IgD-negative memory B cell (primary cell): ENCODE data around the gene ROR2. TPM values are rescaled to one million over a fixed set of nuclear protein-coding genes. Genes with fewer than 3 reads are reported as not detected.
"Not testable (repeated sequence)": the region's sequence is repeated elsewhere in the genome, so short reads cannot be mapped to it uniquely, and the experiment has no call there.

ENCODE experiments used
- H3K27ac Mint-ChIP-seq, 3 donors: one replicate each; pipeline ENCODE4 v1.8.0; 2020 to 2022; ENCODE audit warnings: mild to moderate bottlenecking in 3 of 3, mixed read lengths in 3 of 3, moderate library complexity in 1 of 3
- H3K27me3 Mint-ChIP-seq: one replicate; pipeline ENCODE4 v1.8.0; 2021; ENCODE audit warnings: mixed read lengths
- H3K36me3 Mint-ChIP-seq: one replicate; pipeline ENCODE4 v1.8.0; 2020; ENCODE audit warnings: mild to moderate bottlenecking, mixed read lengths
- H3K4me1 Mint-ChIP-seq, 3 donors: one replicate each; pipeline ENCODE4 v1.8.0; 2020 to 2022; ENCODE audit warnings: mixed read lengths in 3 of 3, mild to moderate bottlenecking in 1 of 3
- H3K4me3 Mint-ChIP-seq, 4 donors: one replicate each; pipeline ENCODE4 v1.8.0; 2020 to 2022; ENCODE audit warnings: mild to moderate bottlenecking in 4 of 4, mixed read lengths in 4 of 4, moderate library complexity in 3 of 4
- H3K9me3 Mint-ChIP-seq, 3 donors: one replicate each; pipeline ENCODE4 v1.8.0; 2020 to 2021; ENCODE audit warnings: mixed read lengths in 3 of 3, mild to moderate bottlenecking in 1 of 3
- polyA plus RNA-seq: library from polyadenylated mRNA; unstranded; fragments of 300-500 nt; fragmentation: Illumina TruSeq; gene quantifications from one replicate; pipeline ENCODE4 v1.2.3, GENCODE V29; 2021

The ROR2 gene
- polyA plus RNA-seq, 1 donor from 2014 or later, result not detected

DNA sequence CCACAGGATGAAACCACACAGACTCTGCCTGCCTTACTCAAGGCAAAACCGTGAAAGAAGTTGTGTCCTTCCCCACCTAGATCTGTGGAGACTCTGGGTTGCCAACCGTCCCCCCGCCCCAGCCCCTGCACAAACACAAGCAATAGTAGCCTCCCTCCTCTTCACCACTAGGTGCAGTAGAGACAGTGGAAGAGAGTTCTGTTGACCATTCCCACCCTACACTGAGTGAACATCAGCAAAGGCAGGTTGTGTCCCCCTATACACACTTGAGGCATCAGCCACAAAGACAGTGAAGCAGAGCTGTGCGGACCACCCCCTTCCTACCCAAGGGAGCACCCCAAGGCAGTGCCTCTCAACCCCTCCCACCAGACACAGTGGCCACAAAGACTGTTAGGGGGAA, 302.7 kb downstream of the ROR2 start:
- Mint-ChIP-seq H3K4me3 (peak overlapping the region in 1 of 4 donors; percentile 24), H3K9me3 (no peaks in the 10 kb centered on the region), H3K27ac (no peak overlapping the region)

DNA sequence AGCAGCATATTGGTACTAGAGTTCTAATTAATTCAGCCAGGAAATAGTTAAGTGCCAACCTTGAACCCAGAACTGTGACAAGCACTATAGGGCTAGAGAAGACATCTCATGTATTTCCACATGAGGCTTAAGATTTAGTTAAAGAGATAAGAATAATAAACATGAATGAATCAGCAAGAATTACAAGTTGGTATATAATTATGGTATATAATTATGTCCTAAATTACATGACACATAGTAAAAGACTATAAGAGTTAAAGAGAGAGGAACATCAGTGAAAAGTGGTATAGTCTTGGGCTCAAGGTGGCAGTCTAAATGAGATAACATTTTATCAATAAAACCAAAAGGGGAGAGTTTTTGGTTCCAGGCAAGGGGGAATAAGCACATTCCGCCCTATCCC, 303.3 kb downstream of the ROR2 start:
- peaks cover 0 to 14% (median 2%) of the 10 kb centered on the region in 3 donors for H3K4me1 Mint-ChIP-seq
- no peak overlapping the region for H3K27ac Mint-ChIP-seq
- H3K36me3 Mint-ChIP-seq, result peaks cover 4% of the 10 kb centered on the region
- H3K27me3 Mint-ChIP-seq, result peaks cover 10% of the 10 kb centered on the region
- H3K9me3 Mint-ChIP-seq, result no peaks in the 10 kb centered on the region
- no peak overlapping the region for H3K4me3 Mint-ChIP-seq

More for the DNA sequence above, 302.7 kb downstream of the ROR2 start:
- Mint-ChIP-seq H3K27me3 (peaks cover 10% of the 10 kb centered on the region), H3K36me3 (peaks cover 4% of the 10 kb centered on the region), H3K4me1 (peaks cover 0 to 14% (median 2%) of the 10 kb centered on the region in 3 donors)

DNA sequence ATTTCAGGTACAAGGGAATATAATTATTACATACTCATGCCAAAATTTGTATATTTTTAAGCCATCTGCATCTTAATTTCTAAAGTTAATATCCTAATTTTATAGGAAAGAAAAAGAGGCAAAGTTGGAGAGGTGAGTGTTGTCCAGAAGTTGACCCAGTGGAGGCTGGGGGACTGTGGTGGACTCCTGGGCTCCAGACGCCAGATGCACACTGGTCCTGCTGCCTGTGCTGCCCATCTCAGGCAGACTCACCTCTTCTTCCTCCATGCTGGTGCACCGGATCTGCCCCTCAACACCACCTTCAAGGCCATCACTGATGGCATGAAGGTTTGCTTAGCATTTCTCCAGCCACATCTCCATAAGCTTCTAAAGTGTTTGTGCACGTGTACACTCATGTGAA, 305.6 kb downstream of the ROR2 start:
- H3K4me3 Mint-ChIP-seq, result no peak overlapping the region
- H3K4me1 Mint-ChIP-seq, result peaks cover 0 to 14% (median 2%) of the 10 kb centered on the region in 3 donors
- peaks cover 4% of the 10 kb centered on the region for H3K36me3 Mint-ChIP-seq
- H3K27ac Mint-ChIP-seq, result no peak overlapping the region
- H3K27me3 Mint-ChIP-seq, result peaks cover 10% of the 10 kb centered on the region
- peaks cover 0 to 9% (median 5%) of the 10 kb centered on the region in 3 donors for H3K9me3 Mint-ChIP-seq

DNA sequence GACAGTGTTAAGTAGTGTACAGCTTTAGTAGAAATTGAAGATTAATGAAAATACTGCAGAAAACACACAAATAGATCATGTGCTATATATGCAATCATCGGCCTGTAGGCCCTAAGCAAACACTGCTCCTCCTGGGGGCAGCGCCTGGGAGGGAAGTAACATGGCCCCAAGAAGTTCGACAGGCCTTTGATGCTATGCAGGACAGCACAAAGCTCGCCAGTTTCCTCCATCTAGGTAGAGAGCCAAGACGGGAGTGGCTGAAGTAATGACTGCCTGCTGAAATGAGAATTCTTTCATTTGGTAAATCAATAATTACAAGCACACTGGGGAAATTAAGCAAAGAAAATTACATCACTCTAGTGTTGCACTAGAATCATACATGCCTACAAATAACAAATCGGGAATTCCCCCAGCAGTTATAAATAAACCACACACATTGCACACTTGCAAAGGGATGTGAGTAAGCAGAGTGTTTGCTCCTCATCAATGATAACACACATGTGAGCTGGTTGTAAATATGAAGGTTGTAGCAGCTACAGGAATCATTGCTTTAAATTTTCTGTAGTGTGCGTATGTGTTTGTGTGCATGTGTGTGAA, 306.4 kb downstream of the ROR2 start:
- Mint-ChIP-seq H3K27ac (no peak overlapping the region), H3K9me3 (peaks cover 0 to 9% (median 5%) of the 10 kb centered on the region in 3 donors), H3K4me3 (peak overlapping the region in 1 of 4 donors; percentile 31), H3K36me3 (no peaks in the 10 kb centered on the region), H3K4me1 (peaks cover 0 to 14% (median 2%) of the 10 kb centered on the region in 3 donors), H3K27me3 (peaks cover 10% of the 10 kb centered on the region)

DNA sequence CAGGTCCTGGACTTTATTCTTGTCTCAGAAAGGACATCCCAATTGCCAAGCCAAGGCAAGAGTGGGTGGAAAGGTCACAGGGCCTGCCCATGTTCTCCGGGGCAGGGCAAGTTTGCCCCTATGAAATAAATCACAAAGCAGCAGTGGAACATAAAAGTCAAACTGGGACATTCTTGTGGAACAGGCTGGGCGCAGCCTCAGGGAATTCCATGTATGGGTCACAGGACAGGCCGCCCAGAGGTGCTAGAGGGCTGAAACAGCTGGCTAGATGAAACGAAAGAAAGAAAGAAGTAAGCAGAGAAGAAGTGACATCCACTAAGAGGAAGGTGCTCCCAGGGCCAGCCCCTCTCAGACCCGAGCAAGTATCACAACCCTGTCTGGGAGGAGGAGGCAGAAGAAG, 307.3 kb downstream of the ROR2 start:
- Mint-ChIP-seq H3K4me3 (peak overlapping the region in 1 of 4 donors; percentile 75), H3K36me3 (no peaks in the 10 kb centered on the region), H3K9me3 (peaks cover 0 to 9% (median 5%) of the 10 kb centered on the region in 3 donors), H3K4me1 (peaks cover 0 to 14% (median 2%) of the 10 kb centered on the region in 3 donors), H3K27me3 (peaks cover 7% of the 10 kb centered on the region), H3K27ac (no peak overlapping the region)

DNA sequence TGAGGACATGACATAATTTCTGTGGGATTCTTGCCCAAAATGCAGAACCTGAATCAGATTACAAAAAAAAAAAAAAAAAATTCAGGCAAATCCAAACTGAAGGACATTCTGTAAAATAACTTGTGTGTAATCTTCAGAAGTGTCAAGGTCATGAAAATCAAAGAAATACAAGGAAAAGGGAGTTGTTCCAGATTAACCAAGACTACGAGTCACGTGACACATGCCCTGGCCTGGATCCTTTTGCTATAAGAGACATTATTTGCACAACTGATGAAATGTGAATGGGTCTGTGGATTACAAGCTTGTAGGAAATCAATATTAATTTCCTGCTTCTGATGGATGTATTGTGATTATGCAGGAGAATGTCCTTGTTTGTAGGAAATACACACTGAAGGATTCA, 309.6 kb downstream of the ROR2 start:
- peaks cover 3% of the 10 kb centered on the region for H3K27me3 Mint-ChIP-seq
- H3K27ac Mint-ChIP-seq, result no peak overlapping the region
- H3K4me1 Mint-ChIP-seq, result peaks cover 0 to 11% (median 0%) of the 10 kb centered on the region in 3 donors
- no peak overlapping the region for H3K4me3 Mint-ChIP-seq
- H3K9me3 Mint-ChIP-seq, result peaks cover 0 to 9% (median 7%) of the 10 kb centered on the region in 3 donors
- no peaks in the 10 kb centered on the region for H3K36me3 Mint-ChIP-seq

DNA sequence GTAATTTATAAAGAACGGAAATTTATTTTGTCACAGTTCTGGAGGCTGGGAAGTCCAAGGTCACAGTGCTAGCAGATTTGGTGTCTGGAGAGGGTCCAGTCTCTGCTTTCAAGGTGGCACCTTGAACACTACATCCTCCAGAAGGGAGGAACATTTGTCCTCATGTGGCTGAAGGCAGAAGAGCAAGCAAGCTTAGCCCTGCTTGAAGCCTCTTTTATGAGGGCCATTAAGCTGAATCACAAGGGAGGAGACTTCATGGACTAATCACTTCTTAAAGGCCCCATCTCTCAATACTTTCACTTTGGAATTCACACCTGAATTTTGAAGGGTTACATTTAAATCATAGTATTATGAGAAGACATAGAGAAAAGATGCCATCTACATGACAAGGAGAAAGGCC, 311.0 kb downstream of the ROR2 start:
- no peak overlapping the region for H3K27ac Mint-ChIP-seq

DNA sequence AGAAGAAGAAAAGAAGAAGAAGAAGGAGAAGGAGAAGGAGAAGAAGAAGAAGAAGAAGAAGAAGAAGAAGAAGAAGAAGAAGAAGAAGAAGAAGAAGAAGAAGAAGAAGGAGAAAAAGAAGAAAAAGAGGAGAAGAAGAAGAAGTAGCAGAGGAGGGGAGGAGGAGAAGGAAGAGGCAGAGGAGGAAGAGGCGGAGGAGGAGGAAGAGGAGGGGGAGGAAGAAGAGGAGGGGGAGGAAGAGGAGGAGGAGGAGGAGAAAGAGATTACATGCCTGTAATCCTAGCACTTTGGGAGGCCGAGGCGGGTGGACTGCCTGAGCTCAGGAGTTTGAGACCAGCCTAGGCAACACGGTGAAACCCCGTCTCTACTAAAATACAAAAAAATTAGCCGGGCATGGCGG, 315.2 kb downstream of the ROR2 start:
- not testable (repeated sequence) for H3K9me3 Mint-ChIP-seq, H3K4me1 Mint-ChIP-seq, H3K4me3 Mint-ChIP-seq, H3K36me3 Mint-ChIP-seq, H3K27ac Mint-ChIP-seq
- H3K27me3 Mint-ChIP-seq, result peaks cover 21% of the 10 kb centered on the region

More for the DNA sequence above, 311.0 kb downstream of the ROR2 start:
- H3K27me3 Mint-ChIP-seq, result peaks cover 4% of the 10 kb centered on the region
- H3K4me3 Mint-ChIP-seq, result no peak overlapping the region
- H3K36me3 Mint-ChIP-seq, result no peaks in the 10 kb centered on the region
- H3K9me3 Mint-ChIP-seq, result peaks cover 0 to 9% (median 7%) of the 10 kb centered on the region in 3 donors
- peaks cover 0 to 10% (median 0%) of the 10 kb centered on the region in 3 donors for H3K4me1 Mint-ChIP-seq

DNA sequence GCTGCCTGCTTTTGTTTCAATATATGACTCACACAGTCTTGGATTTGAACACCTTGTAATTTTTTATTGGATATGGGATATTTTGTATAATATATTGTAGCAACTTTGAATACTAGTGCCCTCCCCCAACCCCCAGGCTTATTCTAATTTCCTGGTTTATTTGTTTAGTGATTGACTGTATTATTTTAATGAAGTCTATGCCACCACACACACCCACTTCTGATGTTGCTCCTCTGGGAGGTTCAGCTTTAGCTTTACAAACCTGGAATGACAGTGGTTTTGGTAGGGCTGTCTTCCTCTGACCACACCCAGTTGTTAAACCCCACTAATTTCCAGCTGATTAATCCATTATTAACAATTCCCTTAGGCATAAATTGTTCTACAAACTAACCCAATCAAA, 320.3 kb downstream of the ROR2 start:
- peaks cover 5% of the 10 kb centered on the region for H3K36me3 Mint-ChIP-seq
- H3K27me3 Mint-ChIP-seq, result peaks cover 18% of the 10 kb centered on the region

DNA sequence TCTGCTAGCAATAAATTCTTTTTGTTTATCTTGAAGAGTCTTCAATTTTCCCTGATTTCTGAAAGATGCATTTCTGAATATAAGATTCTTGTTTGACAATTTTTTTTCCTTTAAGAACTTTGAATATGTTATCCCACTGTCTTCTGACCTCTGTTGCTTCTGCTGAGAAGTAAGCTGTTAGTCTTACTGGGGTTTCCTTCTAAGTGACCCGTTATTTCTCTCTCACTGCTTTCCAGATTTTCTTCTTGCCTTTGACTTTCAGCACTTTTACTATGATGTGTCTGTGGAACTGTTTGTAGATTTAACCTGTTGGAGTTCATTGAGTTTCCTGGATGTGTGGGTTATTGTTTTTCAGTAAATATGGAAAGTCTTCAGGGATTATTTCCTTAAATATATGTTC, 321.1 kb downstream of the ROR2 start:
- Mint-ChIP-seq H3K4me3 (peak overlapping the region in 1 of 4 donors; percentile 67), H3K27me3 (peaks cover 17% of the 10 kb centered on the region), H3K4me1 (no peaks in the 10 kb centered on the region), H3K9me3 (peaks cover 2 to 15% (median 4%) of the 10 kb centered on the region in 3 donors), H3K36me3 (peaks cover 5% of the 10 kb centered on the region), H3K27ac (no peak overlapping the region)

More for the DNA sequence above, 320.3 kb downstream of the ROR2 start:
- H3K27ac Mint-ChIP-seq, result no peak overlapping the region
- peaks cover 2 to 15% (median 2%) of the 10 kb centered on the region in 3 donors for H3K9me3 Mint-ChIP-seq
- H3K4me3 Mint-ChIP-seq, result no peak overlapping the region
- H3K4me1 Mint-ChIP-seq, result no peaks in the 10 kb centered on the region

DNA sequence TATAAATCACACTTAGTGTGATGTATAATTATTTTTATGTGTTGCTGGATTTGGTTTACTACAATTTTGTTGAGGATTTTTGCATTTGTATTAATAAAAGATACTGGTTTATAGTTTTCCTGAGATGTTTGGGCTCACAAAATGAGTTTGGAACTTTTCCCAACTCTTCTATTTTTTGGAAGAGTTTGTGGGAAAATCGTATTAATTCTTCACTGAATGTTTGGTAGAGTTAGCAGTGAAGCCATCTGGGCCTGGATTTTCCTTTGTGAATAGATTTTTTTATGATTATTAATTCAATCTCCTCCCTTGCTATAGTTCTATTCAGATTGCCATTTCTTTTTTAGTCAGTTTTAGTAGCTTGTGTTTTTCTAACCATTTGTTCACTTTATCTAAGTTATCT, 324.7 kb downstream of the ROR2 start:
- Mint-ChIP-seq H3K4me3 (no peak overlapping the region), H3K27me3 (peaks cover 3% of the 10 kb centered on the region), H3K27ac (no peak overlapping the region), H3K9me3 (peaks cover 0 to 15% (median 4%) of the 10 kb centered on the region in 3 donors), H3K4me1 (no peaks in the 10 kb centered on the region), H3K36me3 (no peaks in the 10 kb centered on the region)

DNA sequence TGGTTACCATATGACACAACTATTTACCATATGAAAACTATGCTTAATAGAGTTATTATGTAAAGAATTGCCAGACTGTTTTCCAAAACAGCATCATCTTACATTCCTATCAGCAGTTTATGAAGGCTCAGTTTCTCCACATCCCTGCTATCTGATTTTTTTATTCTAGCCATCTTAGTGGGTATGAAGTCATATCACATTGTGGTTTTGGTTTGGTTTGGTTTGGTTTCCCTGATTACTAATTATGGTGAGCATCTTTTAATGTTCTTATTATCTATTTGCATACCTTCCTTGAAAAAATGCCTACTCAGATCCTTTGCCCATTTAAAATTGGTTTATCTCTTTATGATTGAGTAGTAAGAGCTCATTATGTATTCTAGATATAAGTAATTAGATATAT, 327.0 kb downstream of the ROR2 start:
- H3K27me3 Mint-ChIP-seq, result peaks cover 6% of the 10 kb centered on the region
- H3K4me3 Mint-ChIP-seq, result no peak overlapping the region
- peaks cover 0 to 7% (median 2%) of the 10 kb centered on the region in 3 donors for H3K9me3 Mint-ChIP-seq
- H3K27ac Mint-ChIP-seq, result no peak overlapping the region
- no peaks in the 10 kb centered on the region for H3K4me1 Mint-ChIP-seq
- H3K36me3 Mint-ChIP-seq, result no peaks in the 10 kb centered on the region

DNA sequence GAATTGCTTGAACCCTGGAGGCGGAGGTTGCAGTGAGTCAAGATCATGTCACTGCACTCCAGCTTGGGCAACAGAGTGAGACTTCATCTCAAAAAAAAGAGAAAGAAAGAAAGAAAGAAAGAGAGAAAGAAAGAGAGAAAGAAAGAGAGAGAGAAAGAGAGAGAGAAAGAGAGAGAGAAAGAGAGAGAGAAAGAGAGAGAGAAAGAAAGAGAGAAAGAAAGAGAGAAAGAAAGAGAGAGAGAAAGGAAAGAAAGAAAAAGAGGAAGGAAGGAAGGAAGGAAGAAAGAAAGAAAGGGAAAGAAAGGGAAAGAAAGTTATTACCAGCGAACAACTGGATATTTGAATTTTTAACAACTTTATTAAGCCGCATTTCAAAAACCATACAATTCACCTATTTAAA, 327.9 kb downstream of the ROR2 start:
- H3K27me3 Mint-ChIP-seq, H3K9me3 Mint-ChIP-seq, H3K4me1 Mint-ChIP-seq, H3K27ac Mint-ChIP-seq, H3K4me3 Mint-ChIP-seq, H3K36me3 Mint-ChIP-seq: not testable (repeated sequence)

DNA sequence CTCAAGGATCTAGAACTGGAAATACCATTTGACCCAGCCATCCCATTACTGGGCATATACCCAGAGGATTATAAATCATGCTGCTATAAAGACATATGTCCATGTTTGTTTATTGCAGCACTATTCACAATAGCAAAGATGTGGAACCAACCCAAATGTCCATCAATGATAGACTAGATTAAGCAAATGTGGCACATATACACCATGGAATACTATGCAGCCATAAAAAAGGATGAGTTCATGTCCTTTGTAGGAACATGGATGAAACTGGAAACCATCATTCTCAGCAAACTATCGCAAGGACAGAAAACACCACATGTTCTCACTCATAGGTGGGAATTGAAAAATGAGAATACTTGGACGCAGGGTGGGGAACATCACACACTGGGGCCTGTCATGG, 336.0 kb downstream of the ROR2 start:
- H3K27ac Mint-ChIP-seq, H3K9me3 Mint-ChIP-seq, H3K36me3 Mint-ChIP-seq, H3K4me1 Mint-ChIP-seq, H3K4me3 Mint-ChIP-seq, H3K27me3 Mint-ChIP-seq: not testable (repeated sequence)

DNA sequence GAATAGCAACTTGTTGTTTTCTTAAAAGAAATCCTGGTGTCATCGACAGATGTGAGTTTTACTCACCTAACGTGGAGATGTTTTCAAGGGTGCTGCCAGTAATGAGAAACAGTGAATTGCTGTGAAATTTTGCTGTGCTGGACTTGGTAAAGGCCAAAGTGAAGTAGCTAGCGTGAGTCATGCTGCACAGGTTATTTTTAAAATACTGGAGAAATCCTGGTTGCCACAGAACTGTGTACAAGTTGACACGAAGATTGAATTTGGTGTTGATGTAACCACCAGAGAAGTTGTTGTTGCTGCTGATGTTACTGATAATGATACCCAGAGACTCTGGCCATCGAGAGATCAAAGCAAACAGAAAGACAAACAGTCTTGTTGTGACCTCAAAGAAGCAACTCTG, 338.4 kb downstream of the ROR2 start:
- Mint-ChIP-seq H3K9me3 (peaks cover 0 to 2% (median 0%) of the 10 kb centered on the region in 3 donors), H3K27me3 (peaks cover 3% of the 10 kb centered on the region), H3K4me1 (peaks cover 0 to 2% (median 0%) of the 10 kb centered on the region in 3 donors), H3K36me3 (no peaks in the 10 kb centered on the region), H3K4me3 (no peak overlapping the region), H3K27ac (no peak overlapping the region)

DNA sequence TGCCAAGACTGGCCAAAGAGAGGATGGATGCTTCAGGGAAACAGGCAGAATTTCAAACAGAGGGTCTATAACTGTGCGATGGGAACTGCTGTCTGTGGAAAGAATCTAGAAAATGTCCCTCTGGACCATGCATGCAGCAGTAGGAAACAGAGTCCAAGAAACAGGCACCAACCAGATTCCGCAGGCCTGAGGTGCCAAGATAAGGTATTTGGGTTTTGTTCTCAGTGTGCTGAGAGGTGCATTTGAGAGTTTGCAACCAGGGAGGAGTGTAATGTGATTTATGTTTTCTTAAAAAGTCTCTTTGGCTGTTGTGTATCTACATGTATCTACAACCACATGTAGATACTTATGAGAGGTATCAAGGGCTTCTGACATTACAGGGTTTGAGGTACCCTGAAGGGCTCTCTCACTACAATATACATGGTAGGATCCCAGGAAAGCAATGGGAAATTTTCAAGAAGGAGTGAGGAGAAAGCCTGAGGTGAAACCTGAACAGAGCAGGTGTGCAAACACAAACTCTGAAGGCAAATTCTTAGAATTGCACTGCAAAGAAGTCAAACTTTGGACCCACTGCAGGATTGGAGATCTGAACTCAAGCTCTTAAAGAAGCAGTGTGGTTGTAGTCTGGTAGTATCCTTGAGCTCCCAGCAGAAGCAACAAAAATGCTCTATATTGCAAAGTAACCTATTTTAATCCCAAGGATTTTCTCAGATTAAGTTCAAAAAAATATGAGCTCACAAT, 343.6 kb downstream of the ROR2 start:
- peaks cover 7% of the 10 kb centered on the region for H3K27me3 Mint-ChIP-seq
- peaks cover 1% of the 10 kb centered on the region for H3K36me3 Mint-ChIP-seq
- H3K27ac Mint-ChIP-seq, result no peak overlapping the region
- H3K4me3 Mint-ChIP-seq, result no peak overlapping the region
- H3K9me3 Mint-ChIP-seq, result peaks cover 0 to 3% (median 0%) of the 10 kb centered on the region in 3 donors
- no peaks in the 10 kb centered on the region for H3K4me1 Mint-ChIP-seq
